SU-DHL-6 (cell line): ENCODE results near the gene CCDC85C.

Experiments
- H2AFZ ChIP-seq: fragments of 200-600 bp; sonication (generic); 2 replicates; pipeline ENCODE4 v1.6.1; 2014; ENCODE audit warnings: low read depth, mild to moderate bottlenecking, moderate library complexity, mixed read lengths, antibody characterized with exemption, low read length; ENCODE audit not compliant: severe bottlenecking
- H3F3A ChIP-seq: fragments of 200-600 bp; shearing (Covaris generic); 2 replicates; pipeline ENCODE4 v1.6.0; 2016; ENCODE audit warnings: antibody characterized with exemption, mild to moderate bottlenecking; ENCODE audit not compliant: insufficient read depth
- H3K27ac ChIP-seq: fragments of 200-600 bp; sonication (generic); 2 replicates; pipeline ENCODE4 v1.5.1; 2016; ENCODE audit warnings: low read depth, mild to moderate bottlenecking, low read length, moderate library complexity, mixed read lengths
- H3K27me3 ChIP-seq: fragments of 200-600 bp; sonication (generic), shearing (Covaris generic); 2 replicates; pipeline ENCODE4 v1.6.0; 2014; ENCODE audit warnings: mild to moderate bottlenecking, low read length
- H3K36me3 ChIP-seq: fragments of 200-600 bp; sonication (generic); 2 replicates; pipeline ENCODE4 v1.6.1; 2014; ENCODE audit warnings: mild to moderate bottlenecking, low read length, mixed read lengths
- H3K4me2 ChIP-seq: fragments of 300-600, 200-600 bp; shearing (Covaris generic), sonication (generic); 2 replicates; pipeline ENCODE4 v1.6.0; 2014; ENCODE audit warnings: low read length, low read depth, mild to moderate bottlenecking; ENCODE audit not compliant: poor library complexity, severe bottlenecking
- H3K4me3 ChIP-seq: fragments of 200-600 bp; sonication (generic); 2 replicates; pipeline ENCODE4 v1.5.1; 2014; ENCODE audit warnings: antibody characterized with exemption, low read length, mild to moderate bottlenecking, mixed read lengths; ENCODE audit not compliant: insufficient read depth, poor library complexity, severe bottlenecking
- H3K79me2 ChIP-seq: fragments of 200-600 bp; sonication (generic); 2 replicates; pipeline ENCODE4 v1.6.1; 2014; ENCODE audit warnings: mild to moderate bottlenecking, low read length, moderate library complexity; ENCODE audit not compliant: insufficient read depth
- H3K9ac ChIP-seq: fragments of 200-600 bp; sonication (generic); 2 replicates; pipeline ENCODE4 v1.7.0; 2014; ENCODE audit warnings: mild to moderate bottlenecking, low read length
- H3K9me2 ChIP-seq: fragments of 200-600 bp; sonication (generic); replicated peaks from 2 replicates; pipeline ENCODE4 v1.6.1; 2014; ENCODE audit warnings: low read length; ENCODE audit not compliant: insufficient read depth
- H3K9me3 ChIP-seq: fragments of 200-600 bp; sonication (generic); 2 replicates; pipeline ENCODE4 v1.6.1; 2014; ENCODE audit warnings: low read length, mixed read lengths; ENCODE audit not compliant: insufficient read depth
- H4K20me1 ChIP-seq: fragments of 200-600 bp; sonication (generic); 2 replicates; pipeline ENCODE4 v1.6.1; 2014; ENCODE audit warnings: low read depth, mild to moderate bottlenecking, antibody characterized with exemption, low read length, moderate library complexity, mixed read lengths
- EZH2phosphoT487 ChIP-seq: fragments of 200-600 bp; sonication (generic), shearing (Covaris generic); conservative IDR thresholded peaks from 2 replicates; pipeline ENCODE4 v1.6.1; 2018; ENCODE audit warnings: mild to moderate bottlenecking, antibody characterized with exemption, low read length, moderate library complexity, mixed read lengths
- TF ChIP-seq, protein P1 (sequence below): fragments of 200-600 bp; sonication (generic); IDR thresholded peaks from one replicate; pipeline ENCODE4 v1.5.1; 2017; ENCODE audit warnings: antibody characterized with exemption, mild to moderate bottlenecking, low read length, moderate library complexity; ENCODE audit not compliant: insufficient read depth, poor library complexity, severe bottlenecking

CCDC85C gene

DNA sequence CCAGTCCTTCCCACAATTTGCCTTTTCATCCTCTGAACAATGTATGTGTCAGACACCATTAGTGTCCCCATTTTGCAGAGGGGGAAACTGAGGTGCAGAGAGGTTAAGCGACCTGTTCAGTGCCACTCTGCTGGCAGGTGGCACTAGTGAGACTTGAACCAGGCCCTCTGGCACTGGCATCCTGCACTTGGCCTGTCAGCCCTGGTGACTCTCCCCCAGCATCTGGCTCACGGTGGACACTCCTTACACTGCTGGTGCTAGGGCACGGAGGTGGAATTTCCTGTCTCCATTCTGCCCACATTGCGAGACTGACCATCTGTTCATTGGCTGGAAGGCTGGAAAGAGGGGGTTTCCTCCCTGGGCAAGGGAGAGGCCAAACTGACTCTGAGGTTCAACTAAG is 74.1 kb downstream of the CCDC85C start:
- Histone ChIP-seq H3K4me3 (no peak overlapping the region), H4K20me1 (no peaks in the 10 kb centered on the region), H3K4me2 (no peak overlapping the region), H3K27me3 (no peaks in the 10 kb centered on the region), H2AFZ (no peak overlapping the region), H3K9me2 (no peaks in the 10 kb centered on the region), H3F3A (no peaks in the 10 kb centered on the region), H3K36me3 (no peaks in the 10 kb centered on the region), H3K79me2 (no peaks in the 10 kb centered on the region), H3K9me3 (no peaks in the 10 kb centered on the region), H3K9ac (no peak overlapping the region), H3K27ac (no peak overlapping the region)
- TF ChIP-seq, protein P1, sequence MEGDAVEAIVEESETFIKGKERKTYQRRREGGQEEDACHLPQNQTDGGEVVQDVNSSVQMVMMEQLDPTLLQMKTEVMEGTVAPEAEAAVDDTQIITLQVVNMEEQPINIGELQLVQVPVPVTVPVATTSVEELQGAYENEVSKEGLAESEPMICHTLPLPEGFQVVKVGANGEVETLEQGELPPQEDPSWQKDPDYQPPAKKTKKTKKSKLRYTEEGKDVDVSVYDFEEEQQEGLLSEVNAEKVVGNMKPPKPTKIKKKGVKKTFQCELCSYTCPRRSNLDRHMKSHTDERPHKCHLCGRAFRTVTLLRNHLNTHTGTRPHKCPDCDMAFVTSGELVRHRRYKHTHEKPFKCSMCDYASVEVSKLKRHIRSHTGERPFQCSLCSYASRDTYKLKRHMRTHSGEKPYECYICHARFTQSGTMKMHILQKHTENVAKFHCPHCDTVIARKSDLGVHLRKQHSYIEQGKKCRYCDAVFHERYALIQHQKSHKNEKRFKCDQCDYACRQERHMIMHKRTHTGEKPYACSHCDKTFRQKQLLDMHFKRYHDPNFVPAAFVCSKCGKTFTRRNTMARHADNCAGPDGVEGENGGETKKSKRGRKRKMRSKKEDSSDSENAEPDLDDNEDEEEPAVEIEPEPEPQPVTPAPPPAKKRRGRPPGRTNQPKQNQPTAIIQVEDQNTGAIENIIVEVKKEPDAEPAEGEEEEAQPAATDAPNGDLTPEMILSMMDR, result no peak
- no peak for TF ChIP-seq EZH2phosphoT487

DNA sequence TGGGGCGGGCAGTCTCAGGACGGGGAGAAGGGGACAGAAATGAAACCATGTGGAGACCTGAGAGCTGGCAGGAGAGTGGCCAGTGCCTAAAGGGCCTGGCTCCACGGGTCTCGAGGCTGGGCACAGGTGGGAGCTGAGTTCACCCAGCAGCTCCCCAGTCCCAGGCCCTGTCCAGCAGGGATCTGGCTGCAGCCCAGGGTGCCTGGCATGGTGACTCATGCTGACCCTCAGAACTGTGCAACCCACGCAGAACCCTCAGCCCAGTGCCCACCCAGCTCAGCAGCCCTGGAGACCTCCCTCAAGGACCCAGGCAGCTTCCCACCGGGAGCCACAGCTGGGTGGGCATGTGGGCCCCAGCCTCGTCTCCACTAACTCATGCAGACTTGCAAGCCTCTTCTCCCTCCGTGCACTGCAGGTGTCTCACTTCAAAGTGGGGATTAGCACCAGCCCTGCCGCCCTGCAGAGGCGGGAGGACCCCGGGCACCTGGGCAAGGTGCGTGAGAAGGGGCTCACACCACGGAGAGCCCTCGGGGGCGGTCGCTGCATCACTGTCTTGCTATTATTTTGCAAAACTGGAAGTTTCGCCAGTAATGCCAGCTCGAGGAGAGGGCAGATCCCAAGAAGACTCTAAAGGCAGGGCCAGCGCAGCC is 76.5 kb downstream of the CCDC85C start:
- no peaks in the 10 kb centered on the region for H3K9me2 ChIP-seq
- H3K4me2 ChIP-seq, result no peak overlapping the region
- no peaks in the 10 kb centered on the region for H3K36me3 ChIP-seq
- H3K4me3 ChIP-seq, result no peak overlapping the region
- H3K27ac ChIP-seq, result no peak overlapping the region
- no peak for TF ChIP-seq EZH2phosphoT487
- TF ChIP-seq, protein P1, result no peak
- no peaks in the 10 kb centered on the region for H4K20me1 ChIP-seq
- H3K27me3 ChIP-seq, result no peaks in the 10 kb centered on the region
- no peaks in the 10 kb centered on the region for H3K79me2 ChIP-seq
- H3K9ac ChIP-seq, result no peak overlapping the region
- no peak overlapping the region for H2AFZ ChIP-seq
- no peaks in the 10 kb centered on the region for H3K9me3 ChIP-seq
- H3F3A ChIP-seq, result no peaks in the 10 kb centered on the region

DNA sequence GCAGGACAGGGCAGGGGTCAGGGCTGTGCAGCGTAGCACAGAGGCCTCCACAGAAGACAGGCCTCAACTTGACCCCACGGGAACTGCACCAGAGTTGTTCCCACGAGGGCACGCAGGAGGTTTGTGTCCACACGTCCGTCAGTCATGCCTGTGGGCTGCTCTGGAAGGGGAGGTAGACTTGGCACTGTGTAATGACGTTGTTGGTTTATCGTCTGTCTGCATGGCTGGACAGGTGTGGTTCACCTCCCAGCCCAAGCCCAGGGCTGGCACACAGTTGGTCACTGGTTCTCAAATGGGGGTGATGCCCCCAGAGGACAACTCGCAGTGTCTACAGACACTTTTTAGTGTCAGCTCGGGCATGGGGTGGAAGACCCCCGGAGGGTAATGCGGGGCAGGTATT is 77.0 kb downstream of the CCDC85C start:
- no peaks in the 10 kb centered on the region for H3K36me3 ChIP-seq
- H3K9ac ChIP-seq, result no peak overlapping the region
- no peak overlapping the region for H2AFZ ChIP-seq
- TF ChIP-seq, protein P1, result no peak
- no peak for TF ChIP-seq EZH2phosphoT487
- no peaks in the 10 kb centered on the region for H3K9me3 ChIP-seq
- H3K4me2 ChIP-seq, result no peak overlapping the region
- H4K20me1 ChIP-seq, result no peaks in the 10 kb centered on the region
- no peak overlapping the region for H3K27ac ChIP-seq
- no peaks in the 10 kb centered on the region for H3K27me3 ChIP-seq
- no peaks in the 10 kb centered on the region for H3F3A ChIP-seq
- no peaks in the 10 kb centered on the region for H3K79me2 ChIP-seq
- no peak overlapping the region for H3K4me3 ChIP-seq
- no peaks in the 10 kb centered on the region for H3K9me2 ChIP-seq
